BLaER1 (cell line): ENCODE results near the gene GALNTL6.
"Not testable (repeated sequence)": the region's sequence is repeated elsewhere in the genome, so short reads cannot be mapped to it uniquely, and the experiment has no call there.

Experiments used
- H3K27ac ChIP-seq: shearing (Covaris generic); formaldehyde crosslinking; 2 replicates; pipeline ENCODE4 v1.8.1; 2022
- H3K27me3 ChIP-seq: shearing (Covaris generic); formaldehyde crosslinking; 2 replicates; pipeline ENCODE4 v1.8.1; 2022
- H3K36me3 ChIP-seq: shearing (Covaris generic); formaldehyde crosslinking; 2 replicates; pipeline ENCODE4 v1.8.1; 2022
- H3K4me1 ChIP-seq: shearing (Covaris generic); formaldehyde crosslinking; 2 replicates; pipeline ENCODE4 v1.8.1; 2022
- H3K4me2 ChIP-seq: shearing (Covaris generic); formaldehyde crosslinking; 2 replicates; pipeline ENCODE4 v1.8.1; 2022
- H3K4me3 ChIP-seq: shearing (Covaris generic); formaldehyde crosslinking; 2 replicates; pipeline ENCODE4 v1.8.1; 2022
- H3K9ac ChIP-seq: shearing (Covaris generic); formaldehyde crosslinking; 2 replicates; pipeline ENCODE4 v1.8.1; 2022
- H3K9me3 ChIP-seq: shearing (Covaris generic); formaldehyde crosslinking; 2 replicates; pipeline ENCODE4 v1.8.1; 2022
- H4K20me1 ChIP-seq: shearing (Covaris generic); formaldehyde crosslinking; 2 replicates; pipeline ENCODE4 v1.8.1; 2022
- Cebpa-rat ChIP-seq: shearing (Covaris generic); IDR thresholded peaks from 2 replicates; pipeline ENCODE4 v1.8.1; 2022

The GALNTL6 gene

DNA sequence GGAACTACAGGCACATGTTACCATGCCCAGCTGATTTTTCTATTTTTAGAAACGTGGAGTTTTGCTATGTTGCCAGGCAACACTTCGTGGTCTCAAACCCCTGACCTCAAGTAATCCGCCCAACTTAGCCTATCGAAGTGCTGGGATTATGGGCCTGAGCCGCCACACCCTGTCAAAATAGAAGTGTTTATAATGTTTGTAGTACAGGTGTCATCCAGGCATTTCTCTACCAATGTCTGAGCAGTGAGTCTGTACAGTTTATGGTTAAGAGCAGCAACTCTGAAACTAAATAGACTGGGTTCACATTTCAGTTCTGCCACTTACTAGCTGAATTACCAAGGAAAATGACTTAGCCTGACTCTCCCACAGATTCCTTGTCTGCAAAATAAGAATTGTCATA lies 895.0 kb downstream of the GALNTL6 start:
- Histone ChIP-seq H3K4me2 (no peak overlapping the region), H4K20me1 (no peaks in the 10 kb centered on the region), H3K27me3 (no peaks in the 10 kb centered on the region), H3K36me3 (no peaks in the 10 kb centered on the region), H3K27ac (no peak overlapping the region), H3K9me3 (peaks cover 26% of the 10 kb centered on the region), H3K4me3 (no peak overlapping the region), H3K9ac (no peak overlapping the region), H3K4me1 (no peaks in the 10 kb centered on the region)
- TF ChIP-seq Cebpa-rat, result no peak

DNA sequence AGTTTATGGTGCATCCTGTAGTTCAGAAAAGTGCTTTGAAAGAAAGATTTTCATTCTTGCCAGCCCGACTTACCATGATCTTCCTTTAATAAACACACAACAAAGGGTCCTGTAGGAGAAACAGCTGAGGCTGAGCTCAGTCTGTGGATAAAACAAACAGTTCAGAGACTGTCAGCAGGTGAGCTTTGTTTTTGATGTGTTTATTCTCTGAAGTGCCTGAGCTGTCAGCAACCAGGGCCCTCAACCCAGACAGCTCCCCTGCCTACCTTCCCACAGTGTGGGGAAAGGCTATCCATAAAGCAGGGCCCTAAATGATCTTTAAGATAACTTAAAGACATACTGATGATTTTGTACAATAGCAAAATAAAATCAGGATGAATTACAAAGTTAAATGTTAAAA lies 896.2 kb downstream of the GALNTL6 start:
- Histone ChIP-seq H4K20me1 (no peaks in the 10 kb centered on the region), H3K9me3 (peaks cover 26% of the 10 kb centered on the region), H3K4me2 (no peak overlapping the region), H3K27me3 (no peaks in the 10 kb centered on the region), H3K9ac (no peak overlapping the region), H3K27ac (no peak overlapping the region), H3K4me1 (no peaks in the 10 kb centered on the region), H3K36me3 (no peaks in the 10 kb centered on the region), H3K4me3 (no peak overlapping the region)
- TF ChIP-seq Cebpa-rat, result no peak

DNA sequence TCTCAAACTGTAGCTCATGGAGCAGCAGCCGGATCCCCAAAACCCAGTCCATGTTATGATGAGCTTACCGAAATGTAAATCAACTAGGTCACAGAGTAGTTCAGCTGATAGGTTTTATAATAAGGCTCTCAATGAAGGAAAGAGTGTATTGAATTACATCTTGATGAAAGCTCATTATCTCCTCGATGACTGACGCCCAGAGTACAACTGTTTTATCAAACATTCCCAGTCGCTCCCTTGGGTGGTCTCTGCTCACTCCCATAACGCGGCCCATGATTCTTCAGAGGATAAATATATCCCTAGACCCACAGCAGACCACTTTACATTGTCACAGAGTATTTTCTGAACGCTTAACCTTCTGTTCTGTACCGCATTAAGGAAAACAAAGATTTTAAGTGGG lies 903.1 kb downstream of the GALNTL6 start:
- TF ChIP-seq Cebpa-rat, result no peak
- Histone ChIP-seq H4K20me1 (no peaks in the 10 kb centered on the region), H3K27me3 (no peaks in the 10 kb centered on the region), H3K9me3 (no peaks in the 10 kb centered on the region), H3K4me1 (no peaks in the 10 kb centered on the region), H3K27ac (no peak overlapping the region), H3K9ac (no peak overlapping the region), H3K36me3 (no peaks in the 10 kb centered on the region), H3K4me2 (no peak overlapping the region), H3K4me3 (no peak overlapping the region)

DNA sequence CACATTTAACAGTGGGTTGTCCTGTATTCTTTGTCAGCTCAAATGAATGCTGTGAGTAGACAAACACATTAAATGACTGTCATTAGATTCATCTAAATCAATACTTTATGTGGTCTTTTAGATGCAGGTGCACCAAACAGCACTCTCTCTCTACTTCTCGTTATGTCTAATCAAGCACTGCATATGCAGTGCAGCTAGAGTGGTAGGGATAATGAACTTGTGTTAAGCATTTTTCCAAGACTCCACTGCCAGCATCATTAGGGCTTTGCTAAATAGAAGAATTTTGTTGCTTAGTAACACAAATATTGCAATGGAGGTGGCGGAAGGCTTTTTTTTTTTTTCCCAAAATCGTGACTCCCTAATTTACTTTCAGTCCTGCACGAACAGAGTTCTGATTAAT lies 908.5 kb downstream of the GALNTL6 start:
- H3K9me3 ChIP-seq, result no peaks in the 10 kb centered on the region
- H3K4me3 ChIP-seq, result no peak overlapping the region

DNA sequence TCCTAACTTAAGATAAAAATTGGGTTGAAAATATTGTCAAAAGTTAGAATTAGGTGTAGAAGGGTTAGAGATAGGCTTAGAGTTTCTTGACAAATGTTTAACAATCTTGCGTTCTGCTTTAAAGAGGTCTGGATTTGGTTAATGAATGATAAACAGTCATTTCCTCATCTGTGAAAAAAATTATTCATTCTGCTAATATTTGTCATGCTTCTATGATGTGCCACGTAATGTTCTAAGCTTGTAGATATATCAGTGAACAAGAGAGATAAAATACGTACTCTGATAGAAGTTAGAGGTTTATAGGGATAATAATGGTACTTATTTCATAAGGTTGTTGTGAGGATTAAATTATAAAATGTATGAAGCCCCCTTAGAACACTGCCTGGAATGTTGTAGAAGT lies 912.4 kb downstream of the GALNTL6 start:
- H3K36me3 ChIP-seq, result no peaks in the 10 kb centered on the region
- H3K27me3 ChIP-seq, result no peaks in the 10 kb centered on the region
- H3K9me3 ChIP-seq, result no peaks in the 10 kb centered on the region
- no peak overlapping the region for H3K4me2 ChIP-seq
- no peak overlapping the region for H3K4me3 ChIP-seq
- no peaks in the 10 kb centered on the region for H3K4me1 ChIP-seq
- no peak overlapping the region for H3K27ac ChIP-seq
- H3K9ac ChIP-seq, result no peak overlapping the region
- H4K20me1 ChIP-seq, result no peaks in the 10 kb centered on the region
- TF ChIP-seq Cebpa-rat, result no peak

More for the DNA sequence above, 908.5 kb downstream of the GALNTL6 start:
- no peak overlapping the region for H3K9ac ChIP-seq
- no peak for TF ChIP-seq Cebpa-rat
- no peak overlapping the region for H3K27ac ChIP-seq
- no peaks in the 10 kb centered on the region for H4K20me1 ChIP-seq
- no peak overlapping the region for H3K4me2 ChIP-seq
- no peaks in the 10 kb centered on the region for H3K27me3 ChIP-seq
- H3K36me3 ChIP-seq, result no peaks in the 10 kb centered on the region
- H3K4me1 ChIP-seq, result no peaks in the 10 kb centered on the region

DNA sequence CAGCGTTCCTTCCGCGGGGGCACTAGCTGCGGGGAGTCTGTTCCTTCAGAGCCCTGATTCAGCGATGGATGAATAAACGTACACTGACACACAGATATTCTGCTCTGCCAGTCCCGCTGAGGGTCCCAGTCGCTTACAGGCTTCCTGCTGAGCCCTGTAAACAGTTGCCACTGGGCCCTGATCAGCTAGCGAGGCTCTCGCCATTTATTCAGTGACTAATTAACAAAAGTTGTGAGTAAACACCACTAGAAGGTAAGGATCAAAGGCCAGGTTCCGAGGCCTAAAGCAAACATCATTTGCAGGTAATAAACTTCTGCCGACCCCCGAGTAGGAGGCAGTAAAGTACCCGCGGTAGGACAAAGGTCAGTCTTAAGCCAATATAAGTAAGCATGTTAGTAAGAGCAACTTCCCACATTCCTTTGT lies 912.8 kb downstream of the GALNTL6 start:
- Histone ChIP-seq H3K4me3 (no peak overlapping the region), H3K27ac (no peak overlapping the region), H3K27me3 (no peaks in the 10 kb centered on the region), H3K4me2 (no peak overlapping the region), H3K9me3 (no peaks in the 10 kb centered on the region), H3K36me3 (no peaks in the 10 kb centered on the region), H4K20me1 (no peaks in the 10 kb centered on the region), H3K4me1 (no peaks in the 10 kb centered on the region), H3K9ac (no peak overlapping the region)
- TF ChIP-seq Cebpa-rat, result no peak

DNA sequence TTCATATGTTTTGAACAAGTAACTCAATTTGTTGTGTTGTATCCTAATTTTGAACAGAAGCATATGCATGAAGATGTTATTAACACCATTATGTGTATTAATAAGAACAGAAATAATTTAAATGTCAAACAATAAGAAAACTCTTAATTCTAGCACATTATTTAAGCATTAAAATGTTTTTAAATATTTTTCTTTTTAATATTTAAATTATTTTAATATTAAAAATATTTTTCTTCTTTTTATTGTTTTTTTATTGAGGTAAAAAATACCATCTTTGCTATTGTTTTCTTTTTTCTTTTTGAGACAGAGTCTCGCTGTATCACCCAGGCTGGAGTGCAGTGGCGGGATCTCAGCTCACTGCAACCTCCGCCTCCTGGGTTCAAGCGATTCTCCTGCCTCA lies 914.4 kb downstream of the GALNTL6 start:
- no peak overlapping the region for H3K27ac ChIP-seq
- no peaks in the 10 kb centered on the region for H3K36me3 ChIP-seq
- TF ChIP-seq Cebpa-rat, result no peak
- no peaks in the 10 kb centered on the region for H4K20me1 ChIP-seq
- no peaks in the 10 kb centered on the region for H3K4me1 ChIP-seq
- H3K27me3 ChIP-seq, result no peaks in the 10 kb centered on the region
- H3K9ac ChIP-seq, result no peak overlapping the region
- no peak overlapping the region for H3K4me3 ChIP-seq
- no peak overlapping the region for H3K4me2 ChIP-seq
- H3K9me3 ChIP-seq, result no peaks in the 10 kb centered on the region

DNA sequence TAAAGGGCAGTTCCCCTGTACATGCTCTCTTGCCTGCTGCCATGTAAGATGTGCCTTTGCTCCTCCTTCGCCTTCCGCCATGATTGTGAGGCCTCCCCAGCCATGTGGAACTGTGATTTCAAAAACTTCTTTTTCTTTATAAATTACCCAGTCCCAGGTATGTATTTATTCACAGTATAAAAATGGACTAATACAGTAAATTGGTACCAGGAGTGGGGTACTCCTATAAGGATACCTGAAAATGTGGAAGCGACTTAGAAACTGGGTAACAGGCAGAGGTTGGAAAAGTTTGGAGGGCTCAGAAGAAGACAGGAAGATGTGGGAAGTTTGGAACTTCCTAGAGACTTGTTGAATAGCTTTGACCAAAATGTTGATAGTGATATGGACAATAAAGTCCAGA lies 920.4 kb downstream of the GALNTL6 start:
- peaks cover 58% of the 10 kb centered on the region for H3K9me3 ChIP-seq
- not testable (repeated sequence) for H4K20me1 ChIP-seq, H3K4me1 ChIP-seq, H3K4me2 ChIP-seq, H3K27me3 ChIP-seq, H3K36me3 ChIP-seq, H3K4me3 ChIP-seq, H3K9ac ChIP-seq, H3K27ac ChIP-seq

DNA sequence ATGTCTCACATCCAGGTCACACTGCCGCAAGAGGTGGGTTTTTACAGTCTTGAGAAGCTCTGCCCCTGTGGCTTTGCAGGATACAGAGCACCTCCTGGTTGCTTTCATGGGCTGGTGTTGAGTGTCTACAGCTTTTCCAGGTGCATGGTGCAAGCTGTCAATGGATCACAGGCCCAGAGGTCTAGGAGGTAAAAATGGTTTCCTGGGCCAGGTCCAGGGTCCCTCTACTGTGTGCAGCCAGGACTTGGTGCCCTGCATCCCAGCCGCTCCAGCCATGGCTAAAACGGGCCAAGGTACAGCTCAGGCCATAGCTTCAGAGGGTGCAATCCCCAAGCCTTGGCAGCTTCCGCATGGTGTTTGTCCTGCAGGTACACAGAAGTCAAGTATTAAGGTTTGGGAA lies 921.4 kb downstream of the GALNTL6 start:
- Histone ChIP-seq H3K9ac (no peak overlapping the region), H3K36me3 (no peaks in the 10 kb centered on the region), H3K4me3 (no peak overlapping the region), H4K20me1 (no peaks in the 10 kb centered on the region), H3K27me3 (no peaks in the 10 kb centered on the region), H3K27ac (no peak overlapping the region), H3K4me2 (no peak overlapping the region), H3K4me1 (no peaks in the 10 kb centered on the region), H3K9me3 (peaks cover 60% of the 10 kb centered on the region)
- no peak for TF ChIP-seq Cebpa-rat

DNA sequence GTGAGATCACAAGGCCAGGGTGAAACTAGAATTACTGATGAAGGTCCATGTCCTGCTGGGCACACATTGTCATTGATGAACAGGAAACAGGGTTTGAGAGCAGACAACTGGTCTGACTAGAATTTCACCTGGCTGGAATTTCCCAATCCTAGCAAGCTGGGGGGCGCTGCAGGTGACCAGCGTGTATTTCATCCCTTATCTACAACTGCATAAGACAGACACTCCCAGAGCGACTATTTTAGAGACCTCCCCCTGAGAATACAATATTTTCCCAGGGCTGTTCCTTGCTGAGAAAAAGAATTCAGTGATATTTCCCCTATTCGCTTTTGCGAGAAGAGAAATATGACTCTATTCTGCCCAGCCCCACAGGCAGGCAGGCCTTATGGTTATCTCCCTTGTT lies 922.8 kb downstream of the GALNTL6 start:
- Histone ChIP-seq H3K4me2 (no peak overlapping the region), H3K36me3 (no peaks in the 10 kb centered on the region), H3K9ac (no peak overlapping the region), H3K27ac (no peak overlapping the region), H3K27me3 (no peaks in the 10 kb centered on the region), H3K9me3 (peaks cover 60% of the 10 kb centered on the region), H3K4me3 (no peak overlapping the region), H3K4me1 (no peaks in the 10 kb centered on the region), H4K20me1 (no peaks in the 10 kb centered on the region)
- no peak for TF ChIP-seq Cebpa-rat

DNA sequence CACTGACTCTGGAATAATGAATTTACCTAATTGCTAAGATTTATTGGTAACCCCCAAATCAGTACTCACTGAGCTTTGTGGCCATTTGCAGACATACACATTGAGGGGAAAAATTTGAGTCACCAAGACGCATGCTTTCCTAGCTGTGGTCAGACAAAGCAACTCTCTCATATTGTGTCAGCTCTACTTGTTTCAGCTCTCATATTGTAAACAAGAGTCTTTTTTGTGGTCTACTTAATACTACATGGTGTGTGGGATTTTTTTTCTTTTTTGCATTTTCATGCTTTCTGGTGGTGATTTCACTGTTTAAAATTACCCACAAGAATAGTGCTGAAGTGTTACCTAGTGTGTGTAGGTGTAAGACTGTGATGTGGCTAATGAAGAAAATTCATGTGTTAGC lies 927.2 kb downstream of the GALNTL6 start:
- Histone ChIP-seq H3K9me3 (peaks cover 34% of the 10 kb centered on the region), H3K4me1 (no peaks in the 10 kb centered on the region), H3K36me3 (no peaks in the 10 kb centered on the region), H3K27me3 (no peaks in the 10 kb centered on the region), H3K4me3 (no peak overlapping the region), H3K27ac (no peak overlapping the region), H3K9ac (no peak overlapping the region), H4K20me1 (no peaks in the 10 kb centered on the region), H3K4me2 (no peak overlapping the region)
- no peak for TF ChIP-seq Cebpa-rat
